Panc1 (cell line): ENCODE results near the gene PRXL2A. TPM values are rescaled to one million over a fixed set of nuclear protein-coding genes. Genes with fewer than 3 reads are reported as not detected.

Experiments used
- ATAC-seq: fragments of 200-7000 bp; cut with Tn5 transposase; 2 replicates; pipeline ENCODE4 v1.9.1; 2020; ENCODE audit warnings: mild to moderate bottlenecking, moderate library complexity
- BruUV-seq: library from RNA; stranded (reverse); fragments of 400-500 nt; replicated peaks from 2 replicates; lab custom pipeline; 2021; lab: Mats Ljungman, UMichigan
- CTCF ChIA-PET: fragments of 300-600 bp; sonication (Branson Sonifier 250); formaldehyde crosslinking; loops from one replicate; lab custom pipeline; 2022; ENCODE audit warnings: antibody characterized with exemption; lab: Charles Lee
- POLR2A ChIA-PET: fragments of 300-600 bp; sonication (Branson Sonifier 250); formaldehyde crosslinking; loops from one replicate; lab custom pipeline; 2022; ENCODE audit warnings: antibody characterized with exemption; lab: Charles Lee
- DNase-seq: peaks from one replicate; pipeline ENCODE4 v3.0.0-alpha.2; 2010; ENCODE audit warnings: low read depth, low spot score
- H3K27ac ChIP-seq: 2 replicates; pipeline ENCODE4 v1.5.1; 2011; ENCODE audit warnings: mild to moderate bottlenecking, low read length, inconsistent platforms
- H3K27me3 ChIP-seq: fragments of 200-500 bp; sonication (Bioruptor generic); 2 replicates; pipeline ENCODE4 v1.6.0; 2014; ENCODE audit warnings: low read length, inconsistent platforms; ENCODE audit not compliant: control insufficient read depth, insufficient read depth
- H3K36me3 ChIP-seq: fragments of 200-500 bp; sonication (Bioruptor generic); 2 replicates; pipeline ENCODE4 v1.5.1; 2014; ENCODE audit warnings: inconsistent platforms, mild to moderate bottlenecking, low read length, moderate library complexity; ENCODE audit not compliant: control insufficient read depth, insufficient read depth
- H3K4me1 ChIP-seq: 2 replicates; pipeline ENCODE4 v1.5.1; 2011; ENCODE audit warnings: inconsistent platforms, mild to moderate bottlenecking, low read length, moderate library complexity; ENCODE audit not compliant: control insufficient read depth, insufficient read depth
- H3K4me3 ChIP-seq, 2 experiments: 2 replicates each; pipeline ENCODE4 v1.5.1; 2011 to 2012; ENCODE audit warnings: low read depth in 2 of 2, low read length in 2 of 2, mild to moderate bottlenecking in 2 of 2, inconsistent platforms in 1 of 2, moderate library complexity in 1 of 2
- H3K9me3 ChIP-seq: fragments of 200-500 bp; sonication (Bioruptor generic); 2 replicates; pipeline ENCODE4 v1.5.1; 2014; ENCODE audit warnings: low read depth, mild to moderate bottlenecking, inconsistent platforms, low read length, moderate library complexity; ENCODE audit not compliant: control insufficient read depth, insufficient read depth
- CTCF ChIP-seq: fragments of 450-650 bp; IDR thresholded peaks from 2 replicates; pipeline ENCODE4 v1.5.1; 2017; ENCODE audit warnings: mild to moderate bottlenecking
- POLR2AphosphoS5 ChIP-seq: IDR thresholded peaks from 2 replicates; pipeline ENCODE4 v1.6.1; 2012; ENCODE audit warnings: mild to moderate bottlenecking, low read depth, low read length, moderate library complexity
- REST ChIP-seq, 2 experiments: IDR thresholded peaks; 2 replicates each; pipeline ENCODE4 v1.6.1; 2011 to 2012; ENCODE audit warnings: low read depth in 2 of 2, control low read depth in 1 of 2, low read length in 1 of 2, mild to moderate bottlenecking in 1 of 2, moderate library complexity in 1 of 2; ENCODE audit not compliant: insufficient read depth in 1 of 2
- SIN3A ChIP-seq: IDR thresholded peaks from 2 replicates; pipeline ENCODE4 v1.6.1; 2012; ENCODE audit warnings: low read depth, mild to moderate bottlenecking, low read length, moderate library complexity, borderline replicate concordance; ENCODE audit not compliant: insufficient read depth
- TCF7L2 ChIP-seq: IDR thresholded peaks from 2 replicates; pipeline ENCODE4 v1.6.1; 2011; ENCODE audit warnings: mild to moderate bottlenecking, low read depth, low read length, inconsistent platforms
- in situ Hi-C: cut with HindIII; loops from 2 replicates; pipeline ENCODE4 v1.10.0; 2016; ENCODE audit warnings: low sequenced_read_pairs, low pct_unique_long_range_greater_than_20kb
- intact Hi-C: fragments of 100-400 bp; cut with micrococcal nuclease; formaldehyde crosslinking; loops from one replicate; pipeline ENCODE4 v1.10.0; 2022; ENCODE audit not compliant: unreplicated experiment
- total RNA-seq: library from RNA; stranded (reverse); gene quantifications from one replicate; pipeline ENCODE4 v1.2.1, GENCODE V29; 2021; ENCODE audit not compliant: unreplicated experiment

PRXL2A gene
- total RNA-seq, 1 experiment from 2014 or later: 89.0 TPM

- no TSS peak for BruUV-seq
Observed at GRCh38 chr10:80449520-80449919, 41.2 kb downstream of the PRXL2A start.

GRCh38 chr10:80451132-80451531 lies 42.8 kb downstream of the PRXL2A start:
- POLR2A ChIA-PET: no interaction called here
- H3K4me3 ChIP-seq: no peak overlapping the region
- in situ Hi-C loops: no loop called here
- no peak overlapping the region for H3K27ac ChIP-seq
- no peaks in the 10 kb centered on the region for H3K27me3 ChIP-seq
- ATAC-seq (no peak), DNase-seq (no peak)
- CTCF ChIA-PET: no interaction called here
- H3K4me1 ChIP-seq: peaks cover 17% of the 10 kb centered on the region
- intact Hi-C loops: no loop called here
- no peaks in the 10 kb centered on the region for H3K36me3 ChIP-seq
- no peak for TF ChIP-seq CTCF
- no peak for TF ChIP-seq SIN3A
- TF ChIP-seq TCF7L2: no peak
- TF ChIP-seq POLR2AphosphoS5: no peak
- no peak for TF ChIP-seq REST (IDR thresholded peaks at IDR 0.05; ENCODE audit: insufficient read depth in 1 of 2, low read depth in 2 of 2, low read length in 1 of 2)
- H3K9me3 ChIP-seq: no peaks in the 10 kb centered on the region
- no TSS peak for BruUV-seq

More at GRCh38 chr10:80449520-80449919, 41.2 kb downstream of the PRXL2A start:
- ATAC-seq: no peak
- Histone ChIP-seq H3K27me3 (no peaks in the 10 kb centered on the region), H3K36me3 (no peaks in the 10 kb centered on the region), H3K27ac (no peak overlapping the region), H3K4me1 (peaks cover 8% of the 10 kb centered on the region), H3K4me3 (no peak overlapping the region), H3K9me3 (no peaks in the 10 kb centered on the region)
- TF ChIP-seq SIN3A (no peak), TCF7L2 (no peak), CTCF (no peak), POLR2AphosphoS5 (no peak), REST (IDR thresholded peaks at IDR 0.05; ENCODE audit: insufficient read depth in 1 of 2, low read depth in 2 of 2, low read length in 1 of 2) (no peak)
- no peak for DNase-seq
- ChIA-PET CTCF (interaction anchor here (0.7 kb wide), 1 partner anchor 56 kb away, joined by 3 read pairs; no protein-coding TSS in a partner anchor), POLR2A (no interaction called here)
- in situ Hi-C loops (no loop called here), intact Hi-C loops (loop anchor here (10.0 kb wide), 1 partner anchor 215 kb away; no protein-coding TSS in a partner anchor)
